HG03066 (cell line): ENCODE measurements around the gene BMPR1A.
A peak's percentile ranks its signal among the peaks of the same experiment; 100 is the strongest.
"Not testable (repeated sequence)": the region's sequence is repeated elsewhere in the genome, so short reads cannot be mapped to it uniquely, and the experiment has no call there.

Experiments used
- ATAC-seq: cut with Tn5 transposase; IDR thresholded peaks from one replicate; pipeline ENCODE4 v1.9.1; 2021; ENCODE audit warnings: low read depth; ENCODE audit not compliant: unreplicated experiment

BMPR1A gene

DNA sequence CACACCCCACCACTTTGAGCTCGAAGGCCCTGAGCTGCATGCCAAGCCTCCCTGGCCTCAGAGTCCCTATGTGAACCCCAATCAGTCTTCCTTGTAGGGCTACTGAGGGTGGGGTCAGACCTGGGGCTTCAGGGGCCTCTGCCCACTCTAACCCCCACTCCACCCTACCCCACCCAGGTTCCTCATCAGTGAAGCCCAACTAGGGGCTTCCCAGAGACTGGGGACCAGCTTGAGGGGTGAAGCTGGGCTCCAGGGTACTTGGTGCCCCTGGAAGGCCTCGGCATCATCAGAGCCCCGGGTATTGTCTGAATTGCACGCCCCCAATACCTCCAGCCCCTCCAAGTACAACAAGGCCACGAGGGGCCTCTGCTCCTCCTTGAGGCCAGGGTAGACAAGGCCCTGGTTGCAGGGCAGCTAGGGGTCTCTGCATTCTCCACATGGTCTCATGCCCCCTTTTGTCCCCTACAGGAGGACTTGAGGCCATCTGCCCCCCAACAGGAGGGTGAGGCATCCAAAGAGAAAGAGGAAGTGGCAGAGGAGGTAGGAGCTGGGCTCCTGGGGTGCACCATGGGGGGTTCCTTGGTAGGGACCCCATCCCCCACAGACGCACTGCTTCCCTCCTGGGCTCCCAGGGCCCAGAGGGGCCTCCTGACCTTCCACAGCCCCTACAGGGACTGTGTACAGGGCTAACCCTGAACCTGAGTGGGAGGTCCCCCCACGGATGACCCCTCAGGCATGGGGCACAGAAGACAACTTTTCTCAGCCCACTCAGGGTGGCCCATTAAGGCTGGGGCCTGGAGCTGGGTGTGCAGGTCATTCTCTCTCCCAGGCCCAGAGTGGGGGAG, 205.9 kb downstream of the BMPR1A start:
- ATAC-seq, result no peak

DNA sequence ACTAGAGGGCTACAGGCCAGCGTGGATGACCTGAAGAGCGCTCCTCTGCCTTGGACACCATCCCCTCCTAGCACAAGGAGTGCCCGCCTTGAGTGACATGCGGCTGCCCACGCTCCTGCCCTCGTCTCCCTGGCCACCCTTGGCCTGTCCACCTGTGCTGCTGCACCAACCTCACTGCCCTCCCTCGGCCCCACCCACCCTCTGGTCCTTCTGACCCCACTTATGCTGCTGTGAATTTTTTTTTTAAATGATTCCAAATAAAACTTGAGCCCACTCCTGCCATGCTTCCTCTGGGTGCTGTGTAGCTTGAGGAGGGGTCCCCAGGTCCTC, 206.5 kb downstream of the BMPR1A start:
- no peak for ATAC-seq

DNA sequence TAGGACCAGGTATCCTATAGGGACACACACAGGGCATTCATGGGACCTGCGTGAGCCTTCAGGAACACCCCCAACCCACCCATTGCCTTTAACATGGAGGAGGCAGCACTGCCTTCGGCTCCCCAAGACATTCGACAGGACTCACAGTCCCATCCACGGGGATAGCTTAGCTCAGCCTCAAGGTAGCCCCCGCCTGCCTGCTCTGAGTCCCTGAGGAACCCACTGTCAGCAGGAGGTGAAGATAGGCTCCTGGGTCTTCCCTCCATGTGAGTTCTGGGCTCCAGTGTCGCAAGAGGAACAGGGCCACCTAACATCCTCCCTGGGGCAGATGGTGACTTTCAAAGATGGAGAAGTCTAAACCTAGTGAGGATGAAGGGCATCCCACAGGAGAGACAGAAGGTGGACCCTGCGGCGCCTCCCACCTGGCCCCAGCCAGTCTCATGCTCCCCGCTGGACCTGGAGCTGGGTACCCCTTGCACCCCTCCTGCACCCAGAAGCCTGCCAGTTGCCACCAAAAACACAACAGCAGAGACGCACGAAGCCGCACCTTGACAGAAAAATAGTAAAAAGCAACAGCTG, 207.0 kb downstream of the BMPR1A start:
- no peak for ATAC-seq

DNA sequence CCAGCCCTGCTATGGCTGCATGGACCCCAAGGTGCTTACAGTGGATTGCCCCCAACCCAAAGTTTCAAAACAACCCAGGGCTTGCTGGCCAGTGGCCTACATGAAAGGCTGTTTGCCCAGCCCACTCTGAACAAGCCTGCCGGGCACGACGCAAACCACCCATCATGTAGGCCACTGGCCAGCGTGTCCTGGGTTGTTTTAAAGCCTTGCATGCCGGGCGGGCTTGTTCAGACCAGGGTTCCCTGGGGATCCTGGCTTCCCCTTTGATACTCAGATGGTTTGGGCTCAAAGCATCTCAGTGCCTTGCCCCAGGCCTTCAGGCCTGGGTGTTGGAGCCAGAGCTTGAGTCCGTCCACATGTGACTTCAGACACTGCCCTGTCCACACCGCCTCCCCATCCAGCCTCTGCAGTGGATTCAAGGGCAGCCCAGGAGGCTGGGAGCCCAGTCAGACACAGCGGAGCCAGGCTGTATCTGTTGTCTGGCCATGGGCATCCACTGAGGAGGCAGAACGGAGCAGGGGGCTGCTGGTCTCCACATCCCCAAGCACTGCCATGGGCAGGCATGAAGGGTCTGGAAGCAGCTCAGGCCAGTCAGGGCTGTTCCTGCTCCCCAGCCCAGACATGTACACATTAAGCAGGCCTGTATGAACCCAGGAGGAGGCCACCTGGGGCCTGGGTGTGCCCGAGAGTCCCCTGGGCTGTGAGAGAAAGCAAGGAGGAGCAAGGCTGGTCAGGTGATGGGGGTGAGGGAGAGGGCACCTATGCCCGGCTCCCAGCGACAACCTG, 207.8 kb downstream of the BMPR1A start:
- ATAC-seq, result no peak

DNA sequence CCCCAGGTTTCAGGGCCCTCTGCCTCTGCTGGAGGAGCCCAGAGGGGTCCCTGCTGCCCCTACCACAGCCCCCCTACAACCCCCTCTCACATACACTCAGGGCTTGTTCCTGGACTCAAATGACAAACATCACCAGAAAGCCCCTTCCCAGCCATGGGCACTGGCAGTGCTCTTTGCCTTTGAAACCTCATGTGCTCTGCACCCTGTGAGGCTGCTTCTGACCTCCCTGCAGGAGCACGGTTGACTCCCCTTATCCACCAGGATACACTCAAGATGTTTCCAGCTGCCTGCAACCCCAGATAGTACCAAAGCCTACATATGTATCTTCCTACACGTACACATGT, 208.4 kb downstream of the BMPR1A start:
- no peak for ATAC-seq

DNA sequence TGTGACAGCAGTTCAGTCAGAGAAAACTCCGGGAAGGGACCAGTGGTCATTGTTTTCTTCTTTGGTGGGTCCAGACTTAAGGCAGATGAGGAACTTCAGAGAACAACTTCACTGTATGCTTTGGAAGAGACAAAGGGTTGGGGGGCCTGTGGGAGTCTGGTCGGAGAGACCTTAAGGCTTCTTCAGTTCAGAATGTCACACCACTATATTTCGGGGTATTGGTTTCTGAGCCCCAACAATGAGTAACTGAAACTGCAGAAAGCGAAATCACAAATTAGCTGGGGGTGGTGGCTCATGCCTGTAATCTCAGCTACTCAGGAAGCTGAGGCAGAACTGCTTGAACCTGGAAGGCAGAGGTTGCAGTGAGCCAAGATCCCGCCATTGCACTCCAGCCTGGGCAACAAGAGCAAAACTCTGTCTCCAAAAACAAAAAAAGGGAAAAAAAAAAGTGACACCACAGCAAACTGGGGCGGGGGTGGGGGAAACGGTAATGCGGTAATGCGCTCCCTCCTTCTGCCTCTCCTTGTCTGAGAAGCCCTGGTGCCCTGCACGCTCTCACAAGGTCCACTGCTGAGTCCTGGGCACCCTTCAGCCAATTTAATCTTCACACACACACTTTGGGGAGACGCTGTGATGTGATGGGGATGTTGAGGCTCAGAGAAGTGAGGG, 209.7 kb downstream of the BMPR1A start:
- ATAC-seq, result no peak

DNA sequence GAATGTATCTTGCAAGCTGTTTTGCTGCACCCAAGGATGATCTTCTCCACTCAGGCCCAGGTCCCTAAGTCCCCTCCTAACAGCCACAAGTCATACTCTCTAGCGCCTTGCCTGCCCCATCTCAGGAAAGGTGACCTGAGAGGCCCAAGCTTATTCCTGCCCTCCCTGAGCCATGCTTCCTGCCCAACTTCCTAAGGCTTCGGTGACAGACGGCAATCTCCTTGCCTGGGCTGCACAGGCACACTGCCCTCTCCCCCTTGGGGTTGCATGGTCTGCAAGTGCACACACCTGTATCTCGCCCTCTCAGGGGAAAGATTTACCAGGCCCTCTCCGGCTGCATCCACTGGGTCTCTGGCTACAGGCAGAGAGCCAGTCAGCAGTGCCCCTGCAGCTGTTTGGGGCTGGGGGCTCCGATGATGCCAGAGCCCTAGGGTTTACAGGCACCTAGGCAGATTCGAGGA, 211.1 kb downstream of the BMPR1A start:
- no peak for ATAC-seq

DNA sequence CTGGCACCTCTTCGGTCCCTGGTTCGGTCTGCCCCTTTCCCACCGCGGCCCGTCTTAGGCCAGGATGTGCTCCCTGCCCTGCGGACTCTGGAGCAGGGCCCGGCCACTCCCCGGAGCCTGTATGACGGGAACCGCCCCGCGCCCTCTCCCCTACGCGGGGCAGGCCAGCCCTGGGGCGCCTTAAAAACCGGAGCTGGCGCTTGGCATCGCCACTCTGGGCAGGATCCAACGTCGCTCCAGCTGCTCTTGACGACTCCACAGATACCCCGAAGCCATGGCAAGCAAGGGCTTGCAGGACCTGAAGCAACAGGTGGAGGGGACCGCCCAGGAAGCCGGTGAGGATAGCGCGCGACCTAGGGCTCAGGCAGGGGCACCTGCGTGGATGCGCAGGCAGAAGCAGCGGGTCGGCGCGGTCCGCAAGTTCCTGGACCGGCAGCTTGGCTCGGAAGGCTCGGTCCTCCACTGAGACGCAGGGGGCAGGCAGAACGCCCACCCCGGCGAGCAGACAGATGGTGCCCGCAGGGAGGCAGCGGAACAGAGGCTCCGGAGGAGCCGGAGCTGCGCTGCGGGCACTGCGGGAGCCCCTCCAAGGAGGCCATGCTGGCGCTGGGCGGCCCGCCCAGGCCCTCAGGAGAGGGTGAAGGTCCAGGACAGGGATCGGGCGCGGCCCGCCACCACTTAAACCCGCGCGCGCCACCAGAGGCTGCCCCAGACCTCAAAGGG, 212.0 kb downstream of the BMPR1A start, which contains the start of gene ADIRF:
TSS of gene ADIRF (plus strand) at position 212 of the 723 bp plus-strand sequence. CDS start at position 275, 63 bp downstream.
- ATAC-seq, result no peak

DNA sequence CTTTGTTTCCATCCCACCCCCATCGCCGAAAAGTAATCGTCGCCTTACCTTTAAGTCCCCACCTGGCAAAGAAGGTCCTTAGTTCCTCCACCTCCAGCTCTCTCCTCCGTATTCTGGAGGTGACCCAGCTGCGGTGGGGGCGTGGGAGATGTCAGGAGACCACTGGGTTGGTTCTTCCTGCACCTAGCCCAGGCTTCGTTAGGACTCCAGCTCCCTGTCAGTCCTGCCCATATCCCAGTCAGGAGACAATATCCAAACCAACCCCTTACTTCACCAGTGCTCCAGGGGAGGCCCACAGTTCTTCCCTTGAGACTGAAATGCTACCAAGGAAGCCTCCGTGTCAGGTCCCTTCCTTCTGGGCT, 212.6 kb downstream of the BMPR1A start:
- no peak for ATAC-seq

DNA sequence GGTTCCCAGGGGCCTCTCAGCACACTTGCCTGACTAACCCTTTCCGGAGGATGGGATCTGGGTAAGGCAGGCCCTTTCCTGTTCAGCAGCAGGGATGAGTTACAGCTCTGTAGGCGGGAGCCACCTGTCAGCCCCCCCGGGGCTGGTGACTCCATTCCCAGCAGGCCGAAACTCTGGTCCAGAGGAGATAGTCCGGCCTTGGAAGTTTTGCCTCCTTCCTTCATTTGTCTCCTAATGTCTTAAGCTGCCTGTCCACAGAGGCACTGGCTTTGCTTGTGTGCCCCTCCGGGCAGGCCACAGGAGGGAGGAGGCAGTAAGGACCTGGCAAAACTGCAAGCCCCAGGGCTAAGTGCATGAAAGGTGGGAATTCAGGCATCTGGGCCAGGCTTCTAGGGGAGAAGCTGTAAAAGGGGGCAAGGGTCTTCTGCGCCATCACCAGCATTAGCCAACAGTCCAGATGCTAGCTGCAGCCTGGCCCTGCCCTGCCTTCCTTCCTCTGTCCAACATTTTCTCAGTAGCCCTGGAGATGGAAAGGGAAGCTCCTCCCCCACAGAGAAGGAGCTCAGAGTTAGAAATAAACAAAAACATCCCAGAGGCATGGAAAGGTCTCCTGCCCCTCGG, 213.1 kb downstream of the BMPR1A start:
- ATAC-seq, result no peak

DNA sequence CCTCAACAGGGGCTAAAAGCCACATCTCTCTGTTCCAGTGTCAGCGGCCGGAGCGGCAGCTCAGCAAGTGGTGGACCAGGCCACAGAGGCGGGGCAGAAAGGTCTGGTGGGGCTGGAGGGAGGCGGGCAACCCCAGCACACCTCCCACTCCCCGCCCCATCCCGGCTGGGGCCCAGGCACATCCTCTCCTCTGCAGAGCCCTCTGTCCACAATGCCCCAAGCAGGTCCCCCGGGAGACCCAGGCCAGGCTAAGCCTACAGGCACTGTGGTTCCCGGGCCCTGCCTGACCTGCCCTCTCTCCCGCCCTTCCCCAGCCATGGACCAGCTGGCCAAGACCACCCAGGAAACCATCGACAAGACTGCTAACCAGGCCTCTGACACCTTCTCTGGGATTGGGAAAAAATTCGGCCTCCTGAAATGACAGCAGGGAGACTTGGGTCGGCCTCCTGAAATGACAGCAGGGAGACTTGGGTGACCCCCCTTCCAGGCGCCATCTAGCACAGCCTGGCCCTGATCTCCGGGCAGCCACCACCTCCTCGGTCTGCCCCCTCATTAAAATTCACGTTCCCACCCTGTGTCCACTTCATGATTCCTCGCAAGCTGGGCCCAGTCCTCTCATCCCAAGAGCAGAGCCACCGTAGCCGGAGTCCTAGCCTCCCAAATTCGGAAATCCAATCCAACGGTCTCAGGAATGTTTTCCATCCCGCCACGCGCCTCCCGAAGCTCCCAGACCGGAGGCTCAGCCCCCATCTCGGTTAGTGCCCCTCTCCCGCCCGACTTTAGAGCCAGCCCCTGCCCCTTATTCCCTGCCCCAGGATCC, 214.0 kb downstream of the BMPR1A start:
- ATAC-seq, result no peak

DNA sequence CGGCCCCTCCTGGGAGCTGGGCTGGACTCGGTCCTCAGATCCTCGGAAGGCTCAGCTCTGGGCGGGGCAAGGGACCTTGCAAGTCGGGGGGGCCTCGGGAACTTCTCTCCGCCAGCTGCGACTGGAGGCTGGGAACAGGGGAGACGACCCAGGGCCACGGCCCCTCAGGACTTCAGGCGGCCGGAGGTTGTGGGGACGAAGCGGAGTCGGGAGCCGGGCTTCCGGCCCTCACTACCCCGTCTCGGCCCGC, 214.5 kb downstream of the BMPR1A start:
- ATAC-seq, result no peak

DNA sequence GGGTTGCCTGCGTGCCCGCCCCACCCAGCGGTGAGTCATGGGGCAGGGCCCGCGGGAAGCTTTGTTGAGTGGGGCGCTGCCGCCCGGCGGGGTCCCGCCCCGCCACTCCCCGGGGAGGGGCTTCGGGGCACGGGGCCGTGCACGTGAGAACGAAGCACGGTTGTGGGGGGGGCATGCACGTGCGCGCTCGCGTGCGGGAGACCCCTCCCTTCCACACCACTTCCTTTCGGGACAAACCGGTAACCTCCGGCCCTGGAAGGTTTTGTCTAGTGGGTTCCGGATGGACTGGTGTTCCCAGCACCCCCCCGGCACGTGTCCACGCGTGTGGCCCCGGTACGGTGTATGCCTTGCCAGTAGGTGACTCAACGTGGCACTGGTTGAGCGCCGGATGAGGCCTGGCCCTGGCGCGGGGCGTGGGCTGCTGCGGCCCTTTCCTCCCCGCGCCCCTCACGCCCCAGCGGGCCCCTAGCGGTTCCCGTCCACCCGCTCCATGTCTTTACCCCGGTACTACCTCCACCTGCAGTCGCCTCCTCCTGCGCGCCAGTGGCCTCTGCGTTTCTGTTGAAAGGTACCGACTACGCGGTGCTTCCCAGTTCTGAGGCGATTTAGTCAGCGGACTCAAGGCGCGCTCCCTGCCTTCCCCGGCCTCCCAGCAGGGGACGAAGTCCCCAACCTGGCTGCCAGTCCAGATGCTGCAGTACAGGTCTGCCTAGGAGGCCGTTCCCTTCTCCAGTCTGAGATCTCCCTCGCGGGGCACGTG, 215.0 kb downstream of the BMPR1A start:
- peak; percentile 63 for ATAC-seq

DNA sequence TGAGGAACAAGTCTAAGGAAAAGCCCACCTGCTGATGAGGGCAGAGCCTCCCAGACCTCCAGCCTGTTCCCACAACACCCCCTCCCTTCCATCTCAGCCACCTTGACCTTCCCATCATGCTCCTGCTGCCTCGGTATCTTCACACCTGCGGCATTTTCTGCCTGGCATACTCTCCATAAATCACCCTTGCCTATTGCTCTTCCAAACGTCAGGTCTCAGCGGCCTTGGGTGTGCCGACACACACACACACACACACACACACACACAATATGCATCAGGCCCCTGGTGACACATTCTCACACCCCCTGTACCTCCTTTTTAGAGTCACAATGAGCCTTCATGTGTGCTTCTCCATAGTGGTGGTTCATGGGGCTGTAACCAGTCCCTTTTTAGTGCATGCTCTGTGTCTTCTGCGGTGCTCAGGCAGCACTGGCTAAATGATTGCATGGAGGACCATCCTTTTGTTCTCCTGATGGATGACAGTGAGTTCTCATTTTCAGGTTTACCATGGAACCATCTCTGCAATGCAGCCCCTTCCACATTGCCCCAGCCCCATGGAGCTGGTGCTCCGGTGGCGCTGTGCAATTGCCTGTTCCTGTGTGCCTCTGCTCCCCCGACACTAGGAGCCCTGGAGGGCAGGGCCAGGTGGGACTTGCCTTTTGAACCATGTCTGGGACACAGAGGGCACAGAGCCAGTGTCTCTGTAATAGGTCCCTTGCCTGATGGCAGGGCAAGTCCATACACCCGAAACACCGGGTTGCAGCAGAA, 216.4 kb downstream of the BMPR1A start:
- ATAC-seq, result no peak

DNA sequence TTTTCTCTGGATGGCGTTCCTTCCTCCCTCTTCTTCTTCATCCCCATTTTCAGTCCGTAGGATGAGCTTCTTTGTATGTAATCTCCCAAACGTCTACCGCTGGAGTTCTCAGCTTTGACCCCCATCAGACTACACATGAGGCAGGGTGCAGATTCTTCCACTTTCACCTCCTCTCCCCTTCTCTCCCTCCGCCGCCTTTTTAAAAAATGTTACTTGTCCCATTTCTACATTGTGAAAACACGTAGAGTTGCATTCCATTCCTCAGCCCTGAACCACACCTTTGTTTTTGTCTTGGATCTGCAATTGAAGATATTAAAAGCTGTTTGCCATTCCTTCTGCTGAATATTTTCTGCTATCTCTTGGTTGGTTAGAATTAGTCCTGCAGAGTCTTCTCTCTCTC, 218.1 kb downstream of the BMPR1A start:
- no peak for ATAC-seq

DNA sequence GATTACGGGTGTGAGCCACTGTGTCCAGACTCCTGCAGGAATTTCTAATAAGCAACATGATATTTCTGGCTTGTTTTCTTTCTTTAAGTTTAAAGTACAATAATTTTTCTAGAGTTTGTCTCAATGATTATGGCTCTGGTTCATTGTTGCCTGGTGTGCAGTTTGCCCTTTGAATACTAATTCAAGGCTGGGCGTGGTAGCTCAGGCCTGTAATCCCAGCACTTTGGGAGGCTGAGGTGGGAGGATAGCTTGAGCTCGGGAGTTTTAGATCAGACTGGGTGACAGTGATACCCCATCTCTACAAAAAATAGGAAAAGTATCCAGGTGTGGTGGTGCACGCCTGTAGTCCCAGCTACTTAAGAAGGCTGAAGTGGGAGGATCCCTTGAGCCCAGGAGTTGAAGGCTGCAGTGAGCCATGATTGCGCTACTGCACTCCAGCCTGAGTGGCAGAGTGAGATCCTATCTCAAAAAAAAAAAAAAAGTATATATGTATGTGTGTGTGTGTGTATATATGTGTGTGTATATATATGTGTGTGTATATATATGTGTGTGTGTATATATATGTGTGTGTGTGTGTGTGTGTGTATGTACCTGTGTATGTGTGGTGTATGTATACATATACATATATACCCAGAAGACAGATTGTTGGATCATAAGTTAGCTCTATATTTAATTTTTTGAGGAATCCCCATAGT, 220.1 kb downstream of the BMPR1A start:
- no peak for ATAC-seq

DNA sequence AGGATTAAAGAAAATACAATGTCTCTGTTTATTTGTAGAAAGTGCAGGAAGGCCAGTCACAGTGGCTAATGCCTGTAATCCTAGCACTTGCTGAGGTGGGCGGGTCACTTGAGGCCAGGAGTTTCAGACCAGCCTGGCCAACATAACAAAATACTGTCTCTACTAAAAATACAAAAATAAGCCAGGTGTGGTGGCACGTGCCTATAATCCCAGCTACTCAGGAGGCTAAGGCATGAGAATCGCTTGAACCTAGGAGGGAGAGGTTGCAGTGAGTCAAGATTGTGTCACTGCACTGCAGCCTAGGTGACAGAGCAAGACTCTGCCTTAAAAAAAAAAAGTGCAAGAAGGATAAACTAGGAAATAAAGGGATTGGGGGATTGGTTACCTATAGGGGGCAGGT, 222.0 kb downstream of the BMPR1A start:
- ATAC-seq, result not testable (repeated sequence)
